Spleen (tissue), 7 donors: ENCODE results near the gene DYRK1B.

Source experiments
- POLR2A ChIP-seq, 3 donors: fragments of 450-650 bp; IDR thresholded peaks; one replicate each; pipeline ENCODE4 v1.5.1; 2017; ENCODE audit warnings: antibody characterized with exemption in 3 of 3, mild to moderate bottlenecking in 1 of 3
- TF ChIP-seq, protein P1 (sequence below), 11 experiments: fragments of 200-600 bp in 7 of 11; fragments of 450-650 bp in 4 of 11; sonication (generic) in 4 of 11; IDR thresholded peaks in 8 of 11; conservative IDR thresholded peaks in 3 of 11; 1 replicate in 7 of 11; 2 replicates in 4 of 11; pipeline versions ENCODE4 v1.4.0 to v1.8.0; 2016 to 2021; ENCODE audit warnings: antibody characterized with exemption in 11 of 11, inconsistent platforms in 4 of 11, mild to moderate bottlenecking in 1 of 11
- donor health status: DM: no; HTN: no; CAD: no; lungs with moderate emphysema.
- donor health status: DM: no; HTN: no; CAD: no.
- donor health status: DM: no; HTN: no; CAD: no.

- TF ChIP-seq, protein P1, sequence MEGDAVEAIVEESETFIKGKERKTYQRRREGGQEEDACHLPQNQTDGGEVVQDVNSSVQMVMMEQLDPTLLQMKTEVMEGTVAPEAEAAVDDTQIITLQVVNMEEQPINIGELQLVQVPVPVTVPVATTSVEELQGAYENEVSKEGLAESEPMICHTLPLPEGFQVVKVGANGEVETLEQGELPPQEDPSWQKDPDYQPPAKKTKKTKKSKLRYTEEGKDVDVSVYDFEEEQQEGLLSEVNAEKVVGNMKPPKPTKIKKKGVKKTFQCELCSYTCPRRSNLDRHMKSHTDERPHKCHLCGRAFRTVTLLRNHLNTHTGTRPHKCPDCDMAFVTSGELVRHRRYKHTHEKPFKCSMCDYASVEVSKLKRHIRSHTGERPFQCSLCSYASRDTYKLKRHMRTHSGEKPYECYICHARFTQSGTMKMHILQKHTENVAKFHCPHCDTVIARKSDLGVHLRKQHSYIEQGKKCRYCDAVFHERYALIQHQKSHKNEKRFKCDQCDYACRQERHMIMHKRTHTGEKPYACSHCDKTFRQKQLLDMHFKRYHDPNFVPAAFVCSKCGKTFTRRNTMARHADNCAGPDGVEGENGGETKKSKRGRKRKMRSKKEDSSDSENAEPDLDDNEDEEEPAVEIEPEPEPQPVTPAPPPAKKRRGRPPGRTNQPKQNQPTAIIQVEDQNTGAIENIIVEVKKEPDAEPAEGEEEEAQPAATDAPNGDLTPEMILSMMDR (IDR thresholded peaks at IDR 0.05 in 8 of 11, conservative IDR thresholded peaks at IDR 0.05 in 3 of 11) = no peak
- TF ChIP-seq POLR2A (IDR thresholded peaks at IDR 0.05) = no peak
Measured at GRCh38 chr19:39819786-39820185, 14.2 kb downstream of the DYRK1B start.
